ENCODE measurements around the gene PCTP.

PCTP gene

DNA sequence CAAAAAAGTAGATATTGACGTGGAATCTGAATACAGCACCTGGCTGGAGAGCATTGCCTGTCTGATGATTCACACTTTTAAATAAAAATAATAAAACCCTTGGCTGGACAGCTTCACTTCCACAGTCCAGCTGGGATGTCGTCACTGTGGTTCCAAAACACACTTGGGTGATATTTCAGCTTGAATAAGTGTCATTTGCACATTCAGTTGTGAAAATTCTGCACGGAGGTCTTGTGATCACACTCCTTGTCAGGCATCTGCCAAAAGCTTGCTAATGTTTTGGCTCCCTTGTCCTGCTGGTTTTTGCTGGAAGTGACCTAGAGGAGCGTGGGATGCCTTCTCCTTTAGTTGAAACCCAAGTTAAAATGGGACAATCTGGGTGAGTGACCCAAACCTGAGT is 60.7 kb downstream of the PCTP start:
- DNase-seq, result no peak

DNA sequence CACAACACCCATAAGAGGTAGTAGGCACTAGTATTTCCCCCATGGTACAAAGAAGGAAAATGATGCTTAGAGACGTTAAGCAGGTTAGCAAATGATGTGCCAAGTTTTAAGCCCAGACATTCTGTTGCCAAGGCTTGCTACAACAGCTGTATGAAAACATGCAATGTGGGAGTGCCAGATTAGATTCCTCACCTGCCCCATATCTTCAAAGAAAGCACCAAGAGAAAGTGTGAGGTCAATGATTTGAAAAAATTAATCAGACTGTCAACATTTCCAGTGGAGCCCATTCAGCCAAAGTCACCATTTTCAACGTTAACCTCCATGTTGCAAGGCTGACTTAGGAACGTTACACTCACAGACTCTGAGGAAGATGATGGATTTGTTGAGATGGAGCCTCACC is 61.5 kb downstream of the PCTP start:
- DNase-seq, result no peak

DNA sequence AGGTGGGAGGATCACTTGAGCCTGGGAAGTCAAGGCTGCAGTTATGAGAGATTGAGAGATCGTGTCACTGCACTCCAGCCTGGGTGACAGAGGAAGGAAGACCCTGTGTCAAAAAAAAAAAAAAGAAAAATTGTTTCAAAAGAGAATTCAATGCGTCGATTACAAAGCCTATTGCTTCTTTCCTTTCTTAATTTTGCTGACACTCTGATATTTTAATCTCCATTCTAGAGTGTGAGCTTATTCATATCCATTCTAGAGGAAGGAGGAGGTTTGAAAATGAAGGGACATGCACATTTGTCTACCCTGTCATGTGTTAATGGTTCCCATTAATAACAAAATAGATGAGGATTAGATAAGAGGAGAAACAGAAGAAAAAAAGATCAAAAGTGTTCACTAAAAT is 63.1 kb downstream of the PCTP start:
- no peak for DNase-seq

DNA sequence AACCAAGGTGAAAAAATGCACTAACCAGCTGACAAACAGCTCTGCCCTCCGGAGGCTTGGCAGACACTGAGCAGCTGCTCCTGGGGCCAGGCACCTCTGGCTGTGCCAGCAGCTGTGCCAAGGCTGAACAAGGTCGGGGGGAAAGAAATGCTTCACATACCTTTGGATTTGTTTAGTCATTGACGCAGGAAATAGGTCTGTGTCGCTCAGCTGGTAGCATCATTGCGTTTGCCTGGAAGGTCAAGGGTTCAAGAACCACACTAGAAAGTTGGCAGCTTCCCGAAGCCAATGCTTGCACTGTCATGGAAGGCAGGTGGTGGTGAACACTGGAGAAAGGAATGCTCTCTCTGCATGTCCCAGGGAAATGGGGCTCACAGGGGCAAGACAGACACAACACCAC is 63.5 kb downstream of the PCTP start:
- no peak for DNase-seq

DNA sequence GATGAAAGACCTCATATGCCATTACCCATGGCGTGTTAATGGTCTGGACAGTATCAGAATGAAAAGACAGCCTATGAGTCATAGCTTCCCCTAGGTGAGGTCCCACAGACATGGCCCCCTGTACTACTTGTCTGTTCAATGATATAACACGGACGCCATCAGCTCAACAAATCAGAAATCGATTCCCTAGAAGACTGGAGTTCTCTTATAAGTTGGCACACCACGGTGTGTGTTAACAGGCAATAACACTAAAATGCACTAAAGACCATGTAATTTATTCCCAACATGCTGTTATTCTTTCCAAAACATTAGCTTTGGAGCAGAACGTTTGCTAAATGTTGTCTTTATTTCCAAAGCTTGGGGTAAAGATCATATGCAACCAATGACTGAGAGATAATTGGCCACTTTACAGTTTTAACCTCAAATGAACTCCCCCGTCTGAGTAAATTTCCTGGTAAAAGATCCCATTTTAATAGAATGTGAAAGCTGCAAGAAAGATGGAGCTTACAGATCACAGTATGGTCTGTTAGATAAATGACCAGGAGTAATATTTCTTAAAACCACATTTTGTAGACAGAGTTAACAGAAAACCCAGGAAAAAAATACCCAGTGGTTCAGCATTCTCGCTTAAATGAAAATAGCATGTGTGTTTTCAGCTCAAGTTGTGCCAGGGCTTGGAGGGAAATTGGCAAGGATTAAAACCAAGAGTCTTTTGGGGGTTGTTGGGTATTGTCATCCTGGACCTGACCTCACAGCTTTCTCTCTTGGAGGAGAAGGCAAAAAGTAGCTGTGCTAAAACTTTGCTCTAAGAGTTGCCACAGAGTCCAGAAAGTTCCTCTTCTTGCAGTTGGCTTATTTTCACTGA is 65.9 kb downstream of the PCTP start:
- DNase-seq, result no peak

DNA sequence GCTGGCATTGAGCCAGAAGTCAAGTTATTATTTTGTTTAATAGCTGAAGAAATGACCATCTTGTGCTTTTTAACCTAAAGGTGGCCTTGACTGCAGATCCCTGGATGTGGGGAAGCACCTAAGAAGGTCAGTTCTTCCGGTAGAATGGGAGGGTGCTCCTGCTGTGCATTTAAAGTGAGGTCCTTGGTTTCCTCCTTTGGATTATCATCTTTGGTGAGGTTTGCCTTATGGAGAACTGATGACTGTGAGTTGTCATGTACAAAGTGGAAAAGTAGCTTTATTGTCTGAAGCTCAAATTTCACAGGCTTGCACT is 66.5 kb downstream of the PCTP start:
- no peak for DNase-seq

DNA sequence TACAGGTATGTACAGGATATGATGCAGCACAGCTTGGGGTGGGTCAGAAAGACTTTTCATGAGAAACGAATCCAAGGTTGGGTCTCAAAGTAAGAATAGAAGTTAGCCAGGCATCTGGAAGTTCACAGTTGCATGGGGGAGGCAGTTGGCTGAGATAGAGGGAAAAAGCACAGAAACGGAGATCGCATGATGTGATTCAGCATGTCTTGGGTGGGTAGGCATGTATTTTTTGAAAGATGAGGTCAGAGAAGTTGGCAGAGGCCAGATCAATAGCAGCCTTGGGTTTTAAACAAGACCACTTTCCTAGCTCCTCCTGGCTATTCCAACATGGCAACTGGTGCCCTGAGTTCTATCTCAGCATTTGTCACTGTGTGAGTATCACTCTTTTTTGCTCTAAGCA is 67.2 kb downstream of the PCTP start:
- no peak for DNase-seq

DNA sequence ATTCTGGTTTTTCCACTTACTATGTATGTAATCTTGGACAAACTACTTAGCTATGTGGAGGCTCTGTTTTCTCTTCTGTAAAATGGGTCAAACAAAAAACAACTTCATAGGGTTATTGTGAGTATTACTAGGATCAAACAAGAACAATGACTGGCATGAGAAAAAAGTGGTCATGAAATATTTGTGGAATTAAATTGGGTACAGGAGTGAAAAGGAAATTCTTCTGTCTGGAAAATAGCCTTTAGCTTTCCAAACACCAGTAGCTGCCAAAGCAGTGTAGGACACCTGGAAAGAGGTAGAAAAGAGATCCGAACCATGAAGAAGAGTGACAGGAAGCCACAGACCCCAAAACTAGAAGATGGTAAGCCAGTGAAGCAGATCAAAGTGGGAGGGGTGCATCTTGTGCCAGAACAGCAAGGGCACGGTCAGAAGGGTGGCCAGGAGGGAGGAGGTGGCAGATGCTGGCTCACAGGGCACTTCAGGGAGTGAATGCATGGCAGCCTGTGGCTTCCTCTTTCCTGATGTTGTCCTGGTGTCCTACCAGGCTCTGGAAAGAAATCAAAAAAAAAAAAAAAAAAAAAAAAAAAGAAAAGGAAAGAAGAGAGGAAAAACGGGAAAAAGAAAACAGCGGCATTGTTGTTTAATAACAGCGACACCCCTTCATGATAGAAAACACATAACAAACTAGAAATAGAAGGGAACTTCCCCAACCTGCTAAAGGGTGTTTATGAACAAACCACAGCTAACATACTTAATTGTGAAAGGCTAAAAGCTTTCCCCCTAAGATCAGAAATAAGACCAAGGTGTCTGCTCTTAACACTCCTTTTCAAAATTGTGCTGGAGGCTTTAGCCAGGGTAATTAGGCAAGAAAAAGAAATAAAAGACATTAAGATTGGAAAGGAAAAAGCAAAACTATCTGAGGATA is 67.9 kb downstream of the PCTP start:
- DNase-seq, result no peak

DNA sequence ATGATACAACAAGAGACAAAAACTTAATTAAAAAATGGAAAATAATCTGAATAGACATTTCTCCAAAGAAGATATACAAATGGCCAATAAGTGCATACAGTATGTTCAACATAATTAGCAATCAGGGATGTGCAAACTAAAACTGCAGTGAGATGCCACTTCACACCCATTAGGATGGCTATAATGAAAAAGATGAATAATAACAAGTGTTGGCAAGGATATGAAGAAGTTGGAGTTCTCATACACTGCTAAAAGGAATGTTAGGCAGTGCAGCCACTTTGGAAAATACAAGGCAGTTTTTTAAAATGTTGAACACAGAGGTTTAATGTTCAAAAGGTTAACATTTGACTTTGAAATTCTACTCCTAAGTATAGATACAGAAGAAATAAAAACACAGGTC is 69.8 kb downstream of the PCTP start:
- DNase-seq, result no peak

DNA sequence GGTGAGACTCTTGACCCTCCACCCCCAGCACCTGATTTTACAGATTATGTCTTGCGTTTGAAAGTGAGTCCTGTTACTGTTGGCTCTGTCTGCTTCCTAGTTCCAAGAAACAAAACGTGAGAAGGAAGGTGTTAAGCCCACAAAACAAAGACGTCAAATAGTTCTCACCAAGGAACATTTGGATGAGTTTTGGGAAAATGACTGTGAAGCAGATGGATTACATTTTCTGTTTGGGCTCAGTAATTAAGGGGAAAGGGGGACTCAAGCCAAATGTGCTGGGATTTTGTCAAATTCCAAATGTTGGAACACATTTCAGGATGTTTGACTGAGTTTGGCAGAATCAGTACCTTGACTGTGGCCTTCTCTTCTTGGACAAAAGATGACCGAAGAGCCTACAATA is 71.2 kb downstream of the PCTP start:
- no peak for DNase-seq

DNA sequence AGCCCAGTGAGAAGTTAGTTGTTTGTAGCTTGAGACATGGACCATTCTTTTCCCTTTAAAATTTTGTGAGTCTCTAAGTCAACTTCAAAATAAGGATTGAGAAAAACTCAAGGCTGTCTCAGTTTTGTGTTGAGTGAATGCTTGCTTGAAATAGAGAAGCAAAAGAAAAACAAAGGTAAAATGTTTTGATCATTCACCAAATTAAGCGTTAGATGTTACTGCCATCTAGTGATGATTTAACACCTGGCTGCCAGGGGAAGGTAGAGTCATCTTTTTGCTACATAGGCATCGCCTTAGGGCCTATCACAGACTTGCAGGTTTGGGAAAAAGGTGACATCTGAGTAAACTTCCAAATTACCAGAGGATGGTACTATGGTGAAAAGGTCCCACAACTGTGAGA is 74.4 kb downstream of the PCTP start:
- DNase-seq, result peak; percentile 49
